SJCRH30 (cell line): ENCODE data around the gene SLC35F2. TPM values are rescaled to one million over a fixed set of nuclear protein-coding genes. Genes with fewer than 3 reads are reported as not detected.
"Not testable (repeated sequence)": the region's sequence is repeated elsewhere in the genome, so short reads cannot be mapped to it uniquely, and the experiment has no call there.

Experiments used
- DNase-seq, 2 experiments: peaks; one replicate each; pipeline ENCODE4 v3.0.0-alpha.2; 2015 to 2020
- H3K27ac ChIP-seq: fragments of 250-450 bp; sonication (Bioruptor Pico); 2 replicates; pipeline ENCODE4 v1.5.1; 2020; ENCODE audit warnings: mild to moderate bottlenecking, moderate library complexity
- H3K27me3 ChIP-seq: fragments of 250-450 bp; sonication (Bioruptor Pico); 2 replicates; pipeline ENCODE4 v1.5.1; 2020; ENCODE audit warnings: mild to moderate bottlenecking, moderate library complexity
- H3K36me3 ChIP-seq: fragments of 250-450 bp; sonication (Bioruptor Pico); 2 replicates; pipeline ENCODE4 v1.5.1; 2020; ENCODE audit warnings: mild to moderate bottlenecking, moderate library complexity
- H3K4me1 ChIP-seq: fragments of 250-450 bp; sonication (Bioruptor Pico); 2 replicates; pipeline ENCODE4 v1.5.1; 2020; ENCODE audit warnings: mild to moderate bottlenecking, moderate library complexity
- H3K4me3 ChIP-seq: fragments of 250-450 bp; sonication (Bioruptor Pico); 2 replicates; pipeline ENCODE4 v1.5.1; 2020; ENCODE audit warnings: mild to moderate bottlenecking, moderate library complexity
- H3K9me3 ChIP-seq: fragments of 250-450 bp; sonication (Bioruptor Pico); replicated peaks from 2 replicates; pipeline ENCODE4 v1.5.1; 2020; ENCODE audit warnings: mild to moderate bottlenecking, moderate library complexity
- total RNA-seq: library from RNA; depleted of rRNA; stranded (reverse); fragments of >200 nt; shearing (Covaris generic); gene quantifications from 2 replicates; pipeline ENCODE4 v1.2.3, GENCODE V29; 2014

The SLC35F2 gene
- total RNA-seq, 1 experiment from 2014 or later = 9.5 TPM

DNA sequence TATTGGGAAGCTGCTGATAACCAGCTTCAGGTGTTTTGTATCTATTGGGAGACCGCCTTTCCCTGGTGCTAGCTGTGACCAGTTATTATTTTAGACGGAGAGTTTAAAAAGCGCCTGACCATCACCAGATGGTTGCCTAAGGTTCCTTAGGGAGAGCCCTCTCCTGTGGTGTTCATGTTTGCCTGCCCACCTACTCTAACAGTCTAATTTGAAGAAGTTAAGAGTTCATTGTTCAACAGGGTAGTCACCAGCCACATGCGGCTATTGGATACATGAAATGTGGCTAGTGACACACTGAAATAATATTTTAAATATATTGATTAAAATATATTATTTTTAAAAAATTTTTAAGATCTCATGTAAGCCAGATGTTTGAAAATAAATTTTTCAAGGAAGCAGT, 75.5 kb downstream of the SLC35F2 start:
- no peak overlapping the region for H3K27ac ChIP-seq
- no peaks in the 10 kb centered on the region for H3K9me3 ChIP-seq
- no peak overlapping the region for H3K4me3 ChIP-seq
- H3K4me1 ChIP-seq = no peaks in the 10 kb centered on the region
- no peaks in the 10 kb centered on the region for H3K27me3 ChIP-seq
- no peaks in the 10 kb centered on the region for H3K36me3 ChIP-seq
- DNase-seq = no peak

DNA sequence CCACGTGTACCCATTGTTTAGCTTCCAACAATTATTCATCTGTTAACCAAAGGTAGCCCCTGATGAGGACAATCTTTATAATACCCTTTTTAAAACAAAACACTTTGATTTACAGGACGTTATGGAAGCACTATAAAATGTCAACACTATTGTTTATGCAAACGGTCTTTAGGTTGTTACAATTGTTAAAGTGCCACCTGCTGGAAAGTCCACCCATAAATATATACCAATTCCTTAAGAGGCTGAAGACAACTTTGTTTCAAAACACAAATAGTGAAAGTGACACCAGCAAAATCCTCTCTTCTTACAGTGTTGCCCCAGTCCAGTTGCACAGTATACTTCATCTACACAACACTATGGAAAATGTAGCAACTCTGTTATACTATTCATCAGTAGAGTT, 77.8 kb downstream of the SLC35F2 start:
- no peak overlapping the region for H3K4me3 ChIP-seq
- H3K36me3 ChIP-seq = no peaks in the 10 kb centered on the region
- no peak for DNase-seq
- no peaks in the 10 kb centered on the region for H3K4me1 ChIP-seq
- no peak overlapping the region for H3K27ac ChIP-seq
- no peaks in the 10 kb centered on the region for H3K9me3 ChIP-seq
- H3K27me3 ChIP-seq = no peaks in the 10 kb centered on the region

- Histone ChIP-seq H3K27ac (no peak overlapping the region), H3K27me3 (no peaks in the 10 kb centered on the region), H3K4me1 (no peaks in the 10 kb centered on the region), H3K4me3 (no peak overlapping the region), H3K36me3 (no peaks in the 10 kb centered on the region), H3K9me3 (no peaks in the 10 kb centered on the region)
- DNase-seq = no peak
These were observed 78.5 kb downstream of the SLC35F2 start for GRCh38 chr11:107780136-107780535.

DNA sequence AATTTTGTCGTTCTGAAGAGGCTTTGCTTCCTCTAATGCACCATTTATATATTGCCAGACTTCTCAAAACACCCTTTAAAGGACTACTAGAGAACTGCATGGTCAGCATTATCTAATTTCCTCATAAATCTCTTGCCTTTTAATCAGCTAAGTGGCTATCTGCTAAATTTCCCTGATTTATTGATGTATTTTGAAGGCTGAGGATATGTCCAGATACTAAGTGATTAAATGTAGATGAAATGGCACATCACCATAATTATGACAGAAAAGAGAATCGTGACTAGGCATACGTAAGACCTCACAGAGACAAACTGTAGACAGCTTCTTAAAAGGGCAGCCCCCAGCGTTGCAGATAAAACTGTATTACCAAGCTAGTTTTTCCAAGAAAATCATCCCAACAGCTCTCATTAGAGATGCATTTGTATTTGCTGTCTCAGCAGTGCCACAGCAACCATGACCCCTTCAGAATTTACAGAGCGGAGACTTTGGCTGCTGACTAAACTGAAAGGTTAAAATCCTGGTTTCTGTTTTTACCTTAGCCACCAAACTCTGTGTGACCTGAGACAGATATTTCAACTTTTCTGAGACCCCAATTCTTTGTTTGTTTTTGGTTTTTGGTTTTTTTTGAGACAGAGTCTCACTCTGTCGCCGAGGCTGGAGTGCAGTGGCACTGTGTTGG, 79.6 kb downstream of the SLC35F2 start:
- H3K36me3 ChIP-seq = no peaks in the 10 kb centered on the region
- DNase-seq = no peak
- H3K4me1 ChIP-seq = no peaks in the 10 kb centered on the region
- no peak overlapping the region for H3K4me3 ChIP-seq
- H3K27ac ChIP-seq = no peak overlapping the region
- H3K9me3 ChIP-seq = no peaks in the 10 kb centered on the region
- no peaks in the 10 kb centered on the region for H3K27me3 ChIP-seq

DNA sequence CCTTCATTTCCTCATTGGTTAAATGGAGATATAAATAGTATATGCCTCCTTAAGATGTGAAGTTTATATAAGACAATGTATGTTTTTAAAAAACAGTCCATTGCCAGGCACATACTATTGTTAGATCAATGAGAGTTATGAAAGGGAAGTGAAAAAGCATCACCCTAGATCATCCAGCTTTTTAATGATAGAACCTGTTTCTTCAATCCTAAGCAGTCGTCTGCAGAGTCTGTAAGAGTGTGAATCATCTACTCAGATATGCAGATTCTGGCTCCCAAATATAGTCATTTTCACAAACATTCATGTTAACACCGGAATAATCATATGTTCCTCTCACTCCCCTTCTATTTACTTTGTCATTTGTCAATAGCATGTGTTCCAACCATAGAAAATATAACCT, 81.5 kb downstream of the SLC35F2 start:
- DNase-seq = no peak

GRCh38 chr11:107776062-107776461, 82.5 kb downstream of the SLC35F2 start:
- H3K27ac ChIP-seq = no peak overlapping the region
- H3K36me3 ChIP-seq = no peaks in the 10 kb centered on the region
- no peaks in the 10 kb centered on the region for H3K4me1 ChIP-seq
- H3K9me3 ChIP-seq = no peaks in the 10 kb centered on the region
- H3K4me3 ChIP-seq = no peak overlapping the region
- no peak for DNase-seq
- no peaks in the 10 kb centered on the region for H3K27me3 ChIP-seq

More for the DNA sequence above, 81.5 kb downstream of the SLC35F2 start:
- Histone ChIP-seq H3K9me3 (no peaks in the 10 kb centered on the region), H3K4me1 (no peaks in the 10 kb centered on the region), H3K36me3 (no peaks in the 10 kb centered on the region), H3K4me3 (no peak overlapping the region), H3K27ac (no peak overlapping the region), H3K27me3 (no peaks in the 10 kb centered on the region)

DNA sequence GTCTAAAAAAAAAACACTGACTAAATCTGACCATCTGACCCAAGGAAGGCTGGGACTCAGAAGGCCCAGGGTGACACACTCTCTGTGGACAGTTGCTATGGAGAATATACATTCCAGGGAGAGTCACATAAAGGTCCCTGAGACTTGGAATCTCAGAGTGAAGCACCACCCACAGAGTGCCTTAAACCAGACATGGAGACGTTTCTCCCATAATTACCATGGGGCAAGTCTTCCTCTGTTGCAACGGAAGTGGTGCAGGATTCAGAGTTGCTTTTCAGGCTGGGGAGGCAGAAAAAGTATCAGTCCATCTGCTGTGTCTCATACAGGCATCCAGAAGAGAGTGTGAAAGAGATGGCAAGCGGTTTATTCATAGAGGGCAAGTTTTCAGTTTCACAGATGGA, 88.0 kb downstream of the SLC35F2 start:
- Histone ChIP-seq H3K4me3 (no peak overlapping the region), H3K36me3 (no peaks in the 10 kb centered on the region), H3K27ac (no peak overlapping the region)

GRCh38 chr11:107769189-107769588, 89.4 kb downstream of the SLC35F2 start:
- no peak for DNase-seq
- H3K4me1 ChIP-seq = no peaks in the 10 kb centered on the region

More for the DNA sequence above, 88.0 kb downstream of the SLC35F2 start:
- DNase-seq = peak in 1 of 2 experiments; percentile 22
- Histone ChIP-seq H3K9me3 (no peaks in the 10 kb centered on the region), H3K27me3 (no peaks in the 10 kb centered on the region), H3K4me1 (no peaks in the 10 kb centered on the region)

DNA sequence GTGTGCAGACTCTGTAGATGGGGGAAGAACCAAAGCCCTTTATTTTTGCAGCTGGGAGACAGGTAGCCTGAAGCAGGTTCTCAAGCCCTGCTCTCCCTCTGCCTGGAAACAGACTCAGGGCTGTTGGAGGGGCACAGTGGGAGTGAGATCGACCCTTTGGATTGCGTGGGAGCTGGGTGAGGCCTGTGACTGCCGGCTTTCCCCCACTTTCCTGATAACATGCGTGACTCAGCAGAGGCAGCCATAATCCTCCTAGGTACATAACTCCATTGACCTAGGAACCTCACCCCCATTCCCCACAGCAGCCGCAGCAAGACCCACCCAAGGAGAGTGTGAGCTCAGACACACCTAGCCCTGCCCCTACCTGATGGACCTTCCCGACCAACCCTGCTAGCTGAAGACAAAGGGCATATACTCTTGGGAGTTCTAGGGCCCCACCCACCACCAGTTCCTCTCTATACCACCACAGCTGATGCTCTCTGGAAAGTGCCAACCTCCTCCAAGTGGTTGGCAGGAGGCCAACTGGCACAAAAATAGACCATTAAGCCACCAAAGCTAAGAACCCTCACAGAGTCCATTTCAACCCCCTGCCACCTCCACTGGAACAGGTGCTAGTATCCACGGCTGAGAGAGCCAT, 99.8 kb downstream of the SLC35F2 start:
- H3K27me3 ChIP-seq, H3K9me3 ChIP-seq, H3K4me1 ChIP-seq, H3K4me3 ChIP-seq, H3K36me3 ChIP-seq, H3K27ac ChIP-seq: not testable (repeated sequence)
- peak; percentile 14 to 41 for DNase-seq

More at GRCh38 chr11:107769189-107769588, 89.4 kb downstream of the SLC35F2 start:
- Histone ChIP-seq H3K27me3 (no peaks in the 10 kb centered on the region), H3K27ac (no peak overlapping the region), H3K4me3 (no peak overlapping the region), H3K36me3 (no peaks in the 10 kb centered on the region), H3K9me3 (no peaks in the 10 kb centered on the region)

- Histone ChIP-seq H3K4me3 (no peak overlapping the region), H3K36me3 (no peaks in the 10 kb centered on the region), H3K27ac (no peak overlapping the region), H3K9me3 (no peaks in the 10 kb centered on the region), H3K27me3 (no peaks in the 10 kb centered on the region), H3K4me1 (no peaks in the 10 kb centered on the region)
- DNase-seq = no peak
These were observed 100.9 kb downstream of the SLC35F2 start for GRCh38 chr11:107757661-107758060.

- Histone ChIP-seq H3K9me3 (no peaks in the 10 kb centered on the region), H3K4me1 (no peaks in the 10 kb centered on the region), H3K4me3 (no peak overlapping the region), H3K27me3 (no peaks in the 10 kb centered on the region), H3K36me3 (no peaks in the 10 kb centered on the region), H3K27ac (no peak overlapping the region)
- no peak for DNase-seq
These were observed 102.0 kb downstream of the SLC35F2 start for GRCh38 chr11:107756553-107756952.

DNA sequence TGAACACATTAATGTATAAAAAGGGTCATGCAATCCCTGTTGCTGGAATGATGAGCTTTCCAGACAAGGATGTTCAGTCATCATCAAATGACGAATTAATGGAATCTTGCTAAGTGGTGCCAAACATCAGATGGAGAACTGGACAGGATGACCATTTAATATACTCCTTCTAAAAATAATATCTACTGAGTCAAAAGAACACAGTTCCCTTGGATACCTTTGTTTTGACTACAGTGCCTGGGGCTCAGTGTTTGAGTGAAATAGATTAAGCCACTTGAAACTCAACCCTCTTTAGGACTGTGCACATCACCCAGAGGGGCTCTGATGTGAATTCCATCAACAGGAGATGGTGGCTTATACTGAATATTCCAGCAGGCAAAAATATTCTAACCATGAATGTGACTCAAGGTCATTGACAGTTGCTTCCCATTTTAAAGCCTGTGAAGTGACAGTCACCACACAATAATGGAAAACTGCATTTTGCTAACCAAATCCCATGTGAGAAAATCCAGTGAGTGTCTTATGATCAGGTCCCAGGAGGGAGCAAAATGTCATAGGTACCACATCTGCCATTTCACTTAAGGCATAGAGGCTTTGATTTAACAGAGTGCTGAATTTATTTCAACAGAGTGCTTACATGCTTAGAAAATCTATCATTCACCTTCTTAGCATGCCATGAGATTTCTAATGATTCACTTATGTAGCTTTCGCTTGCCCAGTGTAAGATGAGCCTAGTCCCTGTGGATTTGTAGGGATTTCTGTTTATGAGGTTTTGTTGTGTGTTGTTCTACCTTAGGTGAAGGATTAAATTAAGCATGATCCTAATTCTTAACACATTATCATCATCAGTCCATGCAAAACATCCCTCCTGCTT, 105.4 kb downstream of the SLC35F2 start:
- Histone ChIP-seq H3K27ac (no peak overlapping the region), H3K9me3 (no peaks in the 10 kb centered on the region), H3K4me3 (no peak overlapping the region), H3K4me1 (no peaks in the 10 kb centered on the region), H3K36me3 (no peaks in the 10 kb centered on the region), H3K27me3 (no peaks in the 10 kb centered on the region)
- no peak for DNase-seq

DNA sequence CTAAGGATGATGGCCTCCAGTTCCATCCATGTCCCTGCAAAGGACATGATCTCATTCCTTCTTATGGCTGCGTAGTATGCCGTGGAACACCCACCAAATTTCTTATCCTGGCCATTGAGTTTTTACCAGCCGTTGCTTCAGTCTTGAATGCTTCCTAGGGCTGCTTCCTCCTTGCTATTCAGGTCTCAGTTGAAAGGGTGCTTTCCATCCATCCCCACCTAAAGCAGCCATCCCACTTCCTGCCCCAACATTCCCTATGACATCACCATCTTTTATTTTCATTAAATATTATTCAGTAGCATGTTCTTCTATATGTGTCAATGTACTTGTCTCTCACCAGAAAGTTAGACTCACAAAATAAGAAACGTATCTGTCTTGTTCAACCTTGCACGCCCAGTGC, 106.1 kb downstream of the SLC35F2 start:
- no peak overlapping the region for H3K27ac ChIP-seq
- H3K36me3 ChIP-seq = no peaks in the 10 kb centered on the region
- no peak for DNase-seq
- H3K27me3 ChIP-seq = no peaks in the 10 kb centered on the region
- H3K4me1 ChIP-seq = no peaks in the 10 kb centered on the region
- H3K9me3 ChIP-seq = no peaks in the 10 kb centered on the region
- H3K4me3 ChIP-seq = no peak overlapping the region

GRCh38 chr11:107751082-107751481, 107.5 kb downstream of the SLC35F2 start:
- no peak overlapping the region for H3K4me3 ChIP-seq

GRCh38 chr11:107750313-107750712, 108.3 kb downstream of the SLC35F2 start:
- no peak for DNase-seq
- no peaks in the 10 kb centered on the region for H3K27me3 ChIP-seq

More at GRCh38 chr11:107751082-107751481, 107.5 kb downstream of the SLC35F2 start:
- no peak for DNase-seq
- H3K4me1 ChIP-seq = 0 out of 2 replicates have a peak, but pooled peaks cover 2% of the 10 kb centered on the region
- no peaks in the 10 kb centered on the region for H3K27me3 ChIP-seq
- H3K9me3 ChIP-seq = no peaks in the 10 kb centered on the region
- H3K27ac ChIP-seq = no peak overlapping the region
- H3K36me3 ChIP-seq = no peaks in the 10 kb centered on the region

More at GRCh38 chr11:107750313-107750712, 108.3 kb downstream of the SLC35F2 start:
- H3K9me3 ChIP-seq = no peaks in the 10 kb centered on the region
- H3K4me1 ChIP-seq = 0 out of 2 replicates have a peak, but pooled peaks cover 2% of the 10 kb centered on the region
- no peak overlapping the region for H3K27ac ChIP-seq
- H3K4me3 ChIP-seq = no peak overlapping the region
- no peaks in the 10 kb centered on the region for H3K36me3 ChIP-seq
